ENCODE data around the gene UBE2QL1. TPM values are rescaled to one million over a fixed set of nuclear protein-coding genes. Genes with fewer than 3 reads are reported as not detected.

Gene UBE2QL1
- total RNA-seq, 1 experiment from 2014 or later: 0.50 TPM

DNA sequence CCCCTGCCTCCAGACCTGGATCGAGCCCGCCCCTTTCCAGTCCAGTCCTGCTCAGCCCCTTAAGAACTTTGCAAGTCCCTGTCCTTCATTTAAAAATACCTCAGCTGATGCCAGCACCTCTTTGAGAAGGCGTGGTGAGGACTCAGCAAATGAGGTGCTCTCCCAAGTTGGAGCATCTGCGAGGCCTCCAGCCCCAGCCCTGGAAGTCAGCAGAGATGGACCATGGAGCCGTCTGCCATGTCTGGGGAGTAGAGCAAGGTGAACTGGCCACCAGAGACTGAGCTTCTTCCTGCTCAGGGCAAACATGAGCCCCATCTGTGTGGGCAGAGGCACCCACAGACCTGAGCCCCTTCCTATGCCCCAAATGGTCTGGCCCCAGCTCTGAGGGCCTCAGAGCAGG is 71.5 kb downstream of the UBE2QL1 start (continued):
- TF ChIP-seq, protein P1, sequence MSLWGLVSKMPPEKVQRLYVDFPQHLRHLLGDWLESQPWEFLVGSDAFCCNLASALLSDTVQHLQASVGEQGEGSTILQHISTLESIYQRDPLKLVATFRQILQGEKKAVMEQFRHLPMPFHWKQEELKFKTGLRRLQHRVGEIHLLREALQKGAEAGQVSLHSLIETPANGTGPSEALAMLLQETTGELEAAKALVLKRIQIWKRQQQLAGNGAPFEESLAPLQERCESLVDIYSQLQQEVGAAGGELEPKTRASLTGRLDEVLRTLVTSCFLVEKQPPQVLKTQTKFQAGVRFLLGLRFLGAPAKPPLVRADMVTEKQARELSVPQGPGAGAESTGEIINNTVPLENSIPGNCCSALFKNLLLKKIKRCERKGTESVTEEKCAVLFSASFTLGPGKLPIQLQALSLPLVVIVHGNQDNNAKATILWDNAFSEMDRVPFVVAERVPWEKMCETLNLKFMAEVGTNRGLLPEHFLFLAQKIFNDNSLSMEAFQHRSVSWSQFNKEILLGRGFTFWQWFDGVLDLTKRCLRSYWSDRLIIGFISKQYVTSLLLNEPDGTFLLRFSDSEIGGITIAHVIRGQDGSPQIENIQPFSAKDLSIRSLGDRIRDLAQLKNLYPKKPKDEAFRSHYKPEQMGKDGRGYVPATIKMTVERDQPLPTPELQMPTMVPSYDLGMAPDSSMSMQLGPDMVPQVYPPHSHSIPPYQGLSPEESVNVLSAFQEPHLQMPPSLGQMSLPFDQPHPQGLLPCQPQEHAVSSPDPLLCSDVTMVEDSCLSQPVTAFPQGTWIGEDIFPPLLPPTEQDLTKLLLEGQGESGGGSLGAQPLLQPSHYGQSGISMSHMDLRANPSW (CRISPR knock-in tag; conservative IDR thresholded peaks at IDR 0.05; ENCODE audit: low read depth): no peak
- no peak for TF ChIP-seq JUN (CRISPR knock-in tag; IDR thresholded peaks at IDR 0.05)

DNA sequence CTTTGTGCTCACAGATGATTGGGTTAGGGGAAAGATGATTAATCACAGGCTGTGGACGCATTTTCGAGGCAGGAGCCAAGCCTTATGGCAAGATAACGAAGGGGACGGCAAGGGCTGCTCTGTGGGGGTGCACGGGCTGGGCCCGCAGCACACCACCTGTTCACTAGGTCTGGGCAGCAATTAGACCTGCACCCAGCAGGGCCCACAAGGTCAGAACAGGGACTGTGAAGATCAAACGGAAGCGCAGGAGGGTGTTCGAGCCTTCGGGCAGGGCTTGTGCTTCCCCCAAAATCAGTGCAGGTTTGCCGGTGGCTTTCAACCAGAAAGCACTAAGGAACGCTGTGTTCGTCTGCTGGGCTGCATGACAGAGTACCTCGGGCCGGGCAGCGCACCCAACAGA is 73.7 kb downstream of the UBE2QL1 start:
- H3K4me1 Mint-ChIP-seq: no peaks in the 10 kb centered on the region
- no peaks in the 10 kb centered on the region for H3K36me3 Mint-ChIP-seq
- H3K4me3 Mint-ChIP-seq: no peak overlapping the region
- DNase-seq (ENCODE audit: low spot score) (no peak), ATAC-seq (no peak)
- TF ChIP-seq, protein P2, sequence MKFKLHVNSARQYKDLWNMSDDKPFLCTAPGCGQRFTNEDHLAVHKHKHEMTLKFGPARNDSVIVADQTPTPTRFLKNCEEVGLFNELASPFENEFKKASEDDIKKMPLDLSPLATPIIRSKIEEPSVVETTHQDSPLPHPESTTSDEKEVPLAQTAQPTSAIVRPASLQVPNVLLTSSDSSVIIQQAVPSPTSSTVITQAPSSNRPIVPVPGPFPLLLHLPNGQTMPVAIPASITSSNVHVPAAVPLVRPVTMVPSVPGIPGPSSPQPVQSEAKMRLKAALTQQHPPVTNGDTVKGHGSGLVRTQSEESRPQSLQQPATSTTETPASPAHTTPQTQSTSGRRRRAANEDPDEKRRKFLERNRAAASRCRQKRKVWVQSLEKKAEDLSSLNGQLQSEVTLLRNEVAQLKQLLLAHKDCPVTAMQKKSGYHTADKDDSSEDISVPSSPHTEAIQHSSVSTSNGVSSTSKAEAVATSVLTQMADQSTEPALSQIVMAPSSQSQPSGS (CRISPR knock-in tag; IDR thresholded peaks at IDR 0.05; ENCODE audit: borderline replicate concordance, low read depth): no peak
- no peak for TF ChIP-seq EMX1 (CRISPR knock-in tag; IDR thresholded peaks at IDR 0.05)
- TF ChIP-seq GTF2I (CRISPR knock-in tag; conservative IDR thresholded peaks at IDR 0.05): no peak
- TF ChIP-seq, protein P3, sequence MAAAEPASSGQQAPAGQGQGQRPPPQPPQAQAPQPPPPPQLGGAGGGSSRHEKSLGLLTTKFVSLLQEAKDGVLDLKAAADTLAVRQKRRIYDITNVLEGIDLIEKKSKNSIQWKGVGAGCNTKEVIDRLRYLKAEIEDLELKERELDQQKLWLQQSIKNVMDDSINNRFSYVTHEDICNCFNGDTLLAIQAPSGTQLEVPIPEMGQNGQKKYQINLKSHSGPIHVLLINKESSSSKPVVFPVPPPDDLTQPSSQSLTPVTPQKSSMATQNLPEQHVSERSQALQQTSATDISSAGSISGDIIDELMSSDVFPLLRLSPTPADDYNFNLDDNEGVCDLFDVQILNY (CRISPR knock-in tag; IDR thresholded peaks at IDR 0.05): no peak
- TF ChIP-seq, protein P4, sequence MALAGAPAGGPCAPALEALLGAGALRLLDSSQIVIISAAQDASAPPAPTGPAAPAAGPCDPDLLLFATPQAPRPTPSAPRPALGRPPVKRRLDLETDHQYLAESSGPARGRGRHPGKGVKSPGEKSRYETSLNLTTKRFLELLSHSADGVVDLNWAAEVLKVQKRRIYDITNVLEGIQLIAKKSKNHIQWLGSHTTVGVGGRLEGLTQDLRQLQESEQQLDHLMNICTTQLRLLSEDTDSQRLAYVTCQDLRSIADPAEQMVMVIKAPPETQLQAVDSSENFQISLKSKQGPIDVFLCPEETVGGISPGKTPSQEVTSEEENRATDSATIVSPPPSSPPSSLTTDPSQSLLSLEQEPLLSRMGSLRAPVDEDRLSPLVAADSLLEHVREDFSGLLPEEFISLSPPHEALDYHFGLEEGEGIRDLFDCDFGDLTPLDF (CRISPR knock-in tag; IDR thresholded peaks at IDR 0.05): no peak
- TF ChIP-seq RORB (CRISPR knock-in tag; IDR thresholded peaks at IDR 0.05): no peak
- TF ChIP-seq GABPB1 (CRISPR knock-in tag; IDR thresholded peaks at IDR 0.05): no peak
- TF ChIP-seq ZNF317 (CRISPR knock-in tag; IDR thresholded peaks at IDR 0.05; ENCODE audit: borderline replicate concordance, low read depth): no peak
- H3K27me3 Mint-ChIP-seq (ENCODE audit: low read depth): peaks cover 3% of the 10 kb centered on the region; the same call in 1 of the 2 replicates
- H3K9me3 Mint-ChIP-seq: no peaks in the 10 kb centered on the region
- ChIA-PET POLR2A (no interaction called here), CTCF (no interaction called here)
- H3K27ac Mint-ChIP-seq: no peak overlapping the region

DNA sequence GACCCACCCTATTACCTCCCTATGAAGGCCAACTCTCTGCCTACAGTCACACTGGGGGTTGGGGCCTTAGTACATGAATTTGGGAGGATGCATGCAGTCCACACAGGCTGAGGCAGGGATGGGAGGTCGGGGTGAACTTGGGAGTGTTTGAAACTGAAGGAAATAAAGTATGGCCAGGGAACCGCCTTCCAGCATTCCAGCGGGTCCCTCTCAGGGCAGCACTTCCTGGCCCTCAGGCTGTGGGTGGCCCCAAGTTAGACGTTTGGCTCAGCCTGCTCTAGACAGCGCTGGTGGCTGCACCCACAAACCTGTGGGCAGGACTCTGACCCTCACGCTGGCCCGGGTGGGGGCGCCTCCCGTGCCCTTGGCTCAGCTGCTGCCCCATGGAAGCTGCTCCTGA is 74.3 kb downstream of the UBE2QL1 start:
- POLR2A ChIA-PET: no interaction called here
- DNase-seq (ENCODE audit: low spot score): no peak
- CTCF ChIA-PET: no interaction called here
- Mint-ChIP-seq H3K4me3 (no peak overlapping the region), H3K27me3 (ENCODE audit: low read depth) (peaks cover 3% of the 10 kb centered on the region; the same call in 1 of the 2 replicates), H3K4me1 (no peaks in the 10 kb centered on the region), H3K27ac (no peak overlapping the region), H3K9me3 (no peaks in the 10 kb centered on the region), H3K36me3 (no peaks in the 10 kb centered on the region)
- TF ChIP-seq MXD4 (CRISPR knock-in tag; IDR thresholded peaks at IDR 0.05; ENCODE audit: borderline replicate concordance): no peak
- TF ChIP-seq TEAD4 (CRISPR knock-in tag; IDR thresholded peaks at IDR 0.05): no peak
- TF ChIP-seq, protein P5, sequence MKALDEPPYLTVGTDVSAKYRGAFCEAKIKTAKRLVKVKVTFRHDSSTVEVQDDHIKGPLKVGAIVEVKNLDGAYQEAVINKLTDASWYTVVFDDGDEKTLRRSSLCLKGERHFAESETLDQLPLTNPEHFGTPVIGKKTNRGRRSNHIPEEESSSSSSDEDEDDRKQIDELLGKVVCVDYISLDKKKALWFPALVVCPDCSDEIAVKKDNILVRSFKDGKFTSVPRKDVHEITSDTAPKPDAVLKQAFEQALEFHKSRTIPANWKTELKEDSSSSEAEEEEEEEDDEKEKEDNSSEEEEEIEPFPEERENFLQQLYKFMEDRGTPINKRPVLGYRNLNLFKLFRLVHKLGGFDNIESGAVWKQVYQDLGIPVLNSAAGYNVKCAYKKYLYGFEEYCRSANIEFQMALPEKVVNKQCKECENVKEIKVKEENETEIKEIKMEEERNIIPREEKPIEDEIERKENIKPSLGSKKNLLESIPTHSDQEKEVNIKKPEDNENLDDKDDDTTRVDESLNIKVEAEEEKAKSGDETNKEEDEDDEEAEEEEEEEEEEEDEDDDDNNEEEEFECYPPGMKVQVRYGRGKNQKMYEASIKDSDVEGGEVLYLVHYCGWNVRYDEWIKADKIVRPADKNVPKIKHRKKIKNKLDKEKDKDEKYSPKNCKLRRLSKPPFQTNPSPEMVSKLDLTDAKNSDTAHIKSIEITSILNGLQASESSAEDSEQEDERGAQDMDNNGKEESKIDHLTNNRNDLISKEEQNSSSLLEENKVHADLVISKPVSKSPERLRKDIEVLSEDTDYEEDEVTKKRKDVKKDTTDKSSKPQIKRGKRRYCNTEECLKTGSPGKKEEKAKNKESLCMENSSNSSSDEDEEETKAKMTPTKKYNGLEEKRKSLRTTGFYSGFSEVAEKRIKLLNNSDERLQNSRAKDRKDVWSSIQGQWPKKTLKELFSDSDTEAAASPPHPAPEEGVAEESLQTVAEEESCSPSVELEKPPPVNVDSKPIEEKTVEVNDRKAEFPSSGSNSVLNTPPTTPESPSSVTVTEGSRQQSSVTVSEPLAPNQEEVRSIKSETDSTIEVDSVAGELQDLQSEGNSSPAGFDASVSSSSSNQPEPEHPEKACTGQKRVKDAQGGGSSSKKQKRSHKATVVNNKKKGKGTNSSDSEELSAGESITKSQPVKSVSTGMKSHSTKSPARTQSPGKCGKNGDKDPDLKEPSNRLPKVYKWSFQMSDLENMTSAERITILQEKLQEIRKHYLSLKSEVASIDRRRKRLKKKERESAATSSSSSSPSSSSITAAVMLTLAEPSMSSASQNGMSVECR (CRISPR knock-in tag; IDR thresholded peaks at IDR 0.05; ENCODE audit: borderline replicate concordance): no peak
- TF ChIP-seq ZNF416 (CRISPR knock-in tag; IDR thresholded peaks at IDR 0.05): no peak
- TF ChIP-seq SMAD3 (CRISPR knock-in tag; IDR thresholded peaks at IDR 0.05; ENCODE audit: borderline replicate concordance): no peak
- no peak for TF ChIP-seq ETV6 (CRISPR knock-in tag; IDR thresholded peaks at IDR 0.05)
- TF ChIP-seq ZNF423 (CRISPR knock-in tag; IDR thresholded peaks at IDR 0.05): no peak
- no peak for TF ChIP-seq ZNF317 (CRISPR knock-in tag; IDR thresholded peaks at IDR 0.05; ENCODE audit: borderline replicate concordance, low read depth)
- TF ChIP-seq SP1 (CRISPR knock-in tag; conservative IDR thresholded peaks at IDR 0.05): no peak
- TF ChIP-seq, protein P6, sequence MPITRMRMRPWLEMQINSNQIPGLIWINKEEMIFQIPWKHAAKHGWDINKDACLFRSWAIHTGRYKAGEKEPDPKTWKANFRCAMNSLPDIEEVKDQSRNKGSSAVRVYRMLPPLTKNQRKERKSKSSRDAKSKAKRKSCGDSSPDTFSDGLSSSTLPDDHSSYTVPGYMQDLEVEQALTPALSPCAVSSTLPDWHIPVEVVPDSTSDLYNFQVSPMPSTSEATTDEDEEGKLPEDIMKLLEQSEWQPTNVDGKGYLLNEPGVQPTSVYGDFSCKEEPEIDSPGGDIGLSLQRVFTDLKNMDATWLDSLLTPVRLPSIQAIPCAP (CRISPR knock-in tag; IDR thresholded peaks at IDR 0.05): no peak
- no peak for TF ChIP-seq ZNF121 (CRISPR knock-in tag; IDR thresholded peaks at IDR 0.05)
- no peak for TF ChIP-seq TP53 (CRISPR knock-in tag; IDR thresholded peaks at IDR 0.05)
- TF ChIP-seq, protein P7, sequence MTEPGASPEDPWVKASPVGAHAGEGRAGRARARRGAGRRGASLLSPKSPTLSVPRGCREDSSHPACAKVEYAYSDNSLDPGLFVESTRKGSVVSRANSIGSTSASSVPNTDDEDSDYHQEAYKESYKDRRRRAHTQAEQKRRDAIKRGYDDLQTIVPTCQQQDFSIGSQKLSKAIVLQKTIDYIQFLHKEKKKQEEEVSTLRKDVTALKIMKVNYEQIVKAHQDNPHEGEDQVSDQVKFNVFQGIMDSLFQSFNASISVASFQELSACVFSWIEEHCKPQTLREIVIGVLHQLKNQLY (CRISPR knock-in tag; IDR thresholded peaks at IDR 0.05): no peak
- no peak for TF ChIP-seq RORB (CRISPR knock-in tag; IDR thresholded peaks at IDR 0.05)
- no peak for ATAC-seq

Measured in WTC11 (cell line).